H1 (cell line): ENCODE data around the gene MSI2. TPM values are rescaled to one million over a fixed set of nuclear protein-coding genes. Genes with fewer than 3 reads are reported as not detected.

Experiments used
- BACH1 ChIP-seq: IDR thresholded peaks from 2 replicates; pipeline ENCODE4 v1.6.1; 2012; ENCODE audit warnings: low read length, improper control_type of control experiment
- CHD7 ChIP-seq: fragments of 300-600 bp; sonication (generic); IDR thresholded peaks from 2 replicates; pipeline ENCODE4 v1.7.1; 2012; ENCODE audit warnings: low read length, moderate library complexity, mild to moderate bottlenecking, inconsistent platforms; ENCODE audit not compliant: insufficient replicate concordance
- YY1 ChIP-seq: IDR thresholded peaks from 2 replicates; pipeline ENCODE4 v1.6.1; 2011; ENCODE audit warnings: low read depth, mild to moderate bottlenecking, low read length
- polyA plus RNA-seq, 7 experiments: library from polyadenylated mRNA; depleted of rRNA in 3 of 7; stranded (reverse) in 5 of 7; unstranded in 2 of 7; fragments of >200 nt in 5 of 7; fragments of 200-250 nt in 2 of 7; gene quantifications; 1 replicate in 5 of 7; 2 replicates in 1 of 7; 4 replicates in 1 of 7; pipeline versions ENCODE4 v1.2.1 to v1.2.3, GENCODE V29; 2011 to 2013; ENCODE audit warnings: missing spikeins in 2 of 7, mixed read lengths in 2 of 7
- total RNA-seq: library from RNA; stranded (reverse); fragmentation: NEBNext Ultra II Directional; extraction: Animal tissue kit (Norgen Biotek cat#: 25700); gene quantifications from 2 replicates; pipeline ENCODE4 v1.2.1, GENCODE V29; 2021

MSI2 gene
- total and polyA plus RNA-seq, 2 of the 8 experiments (the other 6 are each of a cell fraction or from before 2014, with no cell fraction given): 36.7 to 80.6 TPM

GRCh38 chr17:57464191-57464864 lies 208.0 kb downstream of the MSI2 start (continued):
- TF ChIP-seq CHD7: no peak
- no peak for TF ChIP-seq YY1
- no peak for TF ChIP-seq BACH1
